ENCODE data around the gene SYCE3.

Gene SYCE3

DNA sequence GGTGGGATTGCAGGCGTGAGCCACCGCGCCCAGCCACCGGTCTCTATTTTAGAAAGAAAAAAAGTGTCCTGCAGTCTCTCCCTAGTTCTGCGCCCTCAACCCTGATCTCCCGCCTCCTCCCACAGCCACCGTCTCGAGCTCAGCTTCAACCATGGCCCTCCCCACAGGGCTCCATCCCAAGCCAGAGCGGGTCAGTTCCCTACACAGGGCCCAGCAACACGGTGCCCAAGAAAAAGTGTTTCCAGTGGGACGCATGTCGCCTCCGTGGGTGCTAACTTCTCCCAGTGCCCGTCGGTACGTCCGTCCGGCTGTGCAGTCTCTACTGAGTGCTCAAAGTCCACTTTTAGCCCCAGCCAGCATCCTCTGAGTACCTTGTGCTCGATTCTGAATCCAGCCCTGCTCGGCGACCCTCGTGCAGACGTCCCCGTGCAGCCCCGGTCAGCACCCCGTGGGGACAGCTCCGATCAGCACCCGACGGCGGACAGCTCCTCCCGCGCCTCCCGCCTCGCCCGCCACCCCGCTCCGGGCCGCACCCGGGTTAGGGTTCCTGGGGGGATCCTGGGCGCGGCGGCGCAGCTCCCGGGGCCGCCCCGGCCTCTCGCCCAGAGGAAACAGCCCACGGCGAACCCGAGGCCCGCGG is 37.2 kb upstream of the SYCE3 start (continued):
- TF ChIP-seq HOXD13 (CRISPR knock-in tag; IDR thresholded peaks at IDR 0.05; ENCODE audit: borderline replicate concordance) (peak; percentile 80), GLIS1 (tag by site-specific recombination; IDR thresholded peaks at IDR 0.05) (peak; percentile 69), ZNF23 (tag by site-specific recombination; IDR thresholded peaks at IDR 0.05; ENCODE audit: borderline replicate concordance) (no peak), PRDM1 (tag by site-specific recombination; IDR thresholded peaks at IDR 0.05) (no peak), ZNF146 (tag by site-specific recombination; IDR thresholded peaks at IDR 0.05) (no peak), KLF1 (tag by site-specific recombination; IDR thresholded peaks at IDR 0.05) (peak; percentile 59), ZNF174 (tag by site-specific recombination; IDR thresholded peaks at IDR 0.05) (no peak), ZBTB21 (tag by site-specific recombination; IDR thresholded peaks at IDR 0.05) (no peak), ZNF792 (tag by site-specific recombination; IDR thresholded peaks at IDR 0.05) (no peak), ZNF184 (tag by site-specific recombination; IDR thresholded peaks at IDR 0.05) (no peak), ZNF791 (tag by site-specific recombination; IDR thresholded peaks at IDR 0.05) (no peak), ZFP69B (tag by site-specific recombination; IDR thresholded peaks at IDR 0.05) (no peak), ZNF747 (tag by site-specific recombination; IDR thresholded peaks at IDR 0.05) (no peak), ZNF426 (tag by site-specific recombination; IDR thresholded peaks at IDR 0.05) (no peak), ZBTB7A (tag by site-specific recombination; IDR thresholded peaks at IDR 0.05; ENCODE audit: low read depth) (no peak; the same call in 1 of the 2 replicates), ZNF132 (tag by site-specific recombination; IDR thresholded peaks at IDR 0.05; ENCODE audit: borderline replicate concordance) (no peak), ZNF785 (tag by site-specific recombination; IDR thresholded peaks at IDR 0.05) (no peak), ZNF112 (tag by site-specific recombination; IDR thresholded peaks at IDR 0.05) (no peak), MEIS1 (CRISPR knock-in tag; IDR thresholded peaks at IDR 0.05; ENCODE audit: borderline replicate concordance) (peak; percentile 72; the same call in 1 of the 2 replicates)
- TF ChIP-seq, protein P1, sequence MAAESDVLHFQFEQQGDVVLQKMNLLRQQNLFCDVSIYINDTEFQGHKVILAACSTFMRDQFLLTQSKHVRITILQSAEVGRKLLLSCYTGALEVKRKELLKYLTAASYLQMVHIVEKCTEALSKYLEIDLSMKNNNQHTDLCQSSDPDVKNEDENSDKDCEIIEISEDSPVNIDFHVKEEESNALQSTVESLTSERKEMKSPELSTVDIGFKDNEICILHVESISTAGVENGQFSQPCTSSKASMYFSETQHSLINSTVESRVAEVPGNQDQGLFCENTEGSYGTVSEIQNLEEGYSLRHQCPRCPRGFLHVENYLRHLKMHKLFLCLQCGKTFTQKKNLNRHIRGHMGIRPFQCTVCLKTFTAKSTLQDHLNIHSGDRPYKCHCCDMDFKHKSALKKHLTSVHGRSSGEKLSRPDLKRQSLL (tag by site-specific recombination; IDR thresholded peaks at IDR 0.05) = no peak
- TF ChIP-seq, protein P2, sequence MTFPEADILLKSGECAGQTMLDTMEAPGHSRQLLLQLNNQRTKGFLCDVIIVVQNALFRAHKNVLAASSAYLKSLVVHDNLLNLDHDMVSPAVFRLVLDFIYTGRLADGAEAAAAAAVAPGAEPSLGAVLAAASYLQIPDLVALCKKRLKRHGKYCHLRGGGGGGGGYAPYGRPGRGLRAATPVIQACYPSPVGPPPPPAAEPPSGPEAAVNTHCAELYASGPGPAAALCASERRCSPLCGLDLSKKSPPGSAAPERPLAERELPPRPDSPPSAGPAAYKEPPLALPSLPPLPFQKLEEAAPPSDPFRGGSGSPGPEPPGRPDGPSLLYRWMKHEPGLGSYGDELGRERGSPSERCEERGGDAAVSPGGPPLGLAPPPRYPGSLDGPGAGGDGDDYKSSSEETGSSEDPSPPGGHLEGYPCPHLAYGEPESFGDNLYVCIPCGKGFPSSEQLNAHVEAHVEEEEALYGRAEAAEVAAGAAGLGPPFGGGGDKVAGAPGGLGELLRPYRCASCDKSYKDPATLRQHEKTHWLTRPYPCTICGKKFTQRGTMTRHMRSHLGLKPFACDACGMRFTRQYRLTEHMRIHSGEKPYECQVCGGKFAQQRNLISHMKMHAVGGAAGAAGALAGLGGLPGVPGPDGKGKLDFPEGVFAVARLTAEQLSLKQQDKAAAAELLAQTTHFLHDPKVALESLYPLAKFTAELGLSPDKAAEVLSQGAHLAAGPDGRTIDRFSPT (tag by site-specific recombination; IDR thresholded peaks at IDR 0.05) = 0 out of 2 replicates have a peak, but pooled peaks have one; percentile 35
- TF ChIP-seq, protein P3, sequence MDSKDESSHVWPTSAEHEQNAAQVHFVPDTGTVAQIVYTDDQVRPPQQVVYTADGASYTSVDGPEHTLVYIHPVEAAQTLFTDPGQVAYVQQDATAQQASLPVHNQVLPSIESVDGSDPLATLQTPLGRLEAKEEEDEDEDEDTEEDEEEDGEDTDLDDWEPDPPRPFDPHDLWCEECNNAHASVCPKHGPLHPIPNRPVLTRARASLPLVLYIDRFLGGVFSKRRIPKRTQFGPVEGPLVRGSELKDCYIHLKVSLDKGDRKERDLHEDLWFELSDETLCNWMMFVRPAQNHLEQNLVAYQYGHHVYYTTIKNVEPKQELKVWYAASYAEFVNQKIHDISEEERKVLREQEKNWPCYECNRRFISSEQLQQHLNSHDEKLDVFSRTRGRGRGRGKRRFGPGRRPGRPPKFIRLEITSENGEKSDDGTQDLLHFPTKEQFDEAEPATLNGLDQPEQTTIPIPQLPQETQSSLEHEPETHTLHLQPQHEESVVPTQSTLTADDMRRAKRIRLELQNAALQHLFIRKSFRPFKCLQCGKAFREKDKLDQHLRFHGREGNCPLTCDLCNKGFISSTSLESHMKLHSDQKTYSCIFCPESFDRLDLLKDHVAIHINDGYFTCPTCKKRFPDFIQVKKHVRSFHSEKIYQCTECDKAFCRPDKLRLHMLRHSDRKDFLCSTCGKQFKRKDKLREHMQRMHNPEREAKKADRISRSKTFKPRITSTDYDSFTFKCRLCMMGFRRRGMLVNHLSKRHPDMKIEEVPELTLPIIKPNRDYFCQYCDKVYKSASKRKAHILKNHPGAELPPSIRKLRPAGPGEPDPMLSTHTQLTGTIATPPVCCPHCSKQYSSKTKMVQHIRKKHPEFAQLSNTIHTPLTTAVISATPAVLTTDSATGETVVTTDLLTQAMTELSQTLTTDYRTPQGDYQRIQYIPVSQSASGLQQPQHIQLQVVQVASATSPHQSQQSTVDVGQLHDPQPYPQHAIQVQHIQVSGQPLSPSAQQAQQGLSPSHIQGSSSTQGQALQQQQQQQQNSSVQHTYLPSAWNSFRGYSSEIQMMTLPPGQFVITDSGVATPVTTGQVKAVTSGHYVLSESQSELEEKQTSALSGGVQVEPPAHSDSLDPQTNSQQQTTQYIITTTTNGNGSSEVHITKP (tag by site-specific recombination; IDR thresholded peaks at IDR 0.05) = no peak
- TF ChIP-seq, protein P4, sequence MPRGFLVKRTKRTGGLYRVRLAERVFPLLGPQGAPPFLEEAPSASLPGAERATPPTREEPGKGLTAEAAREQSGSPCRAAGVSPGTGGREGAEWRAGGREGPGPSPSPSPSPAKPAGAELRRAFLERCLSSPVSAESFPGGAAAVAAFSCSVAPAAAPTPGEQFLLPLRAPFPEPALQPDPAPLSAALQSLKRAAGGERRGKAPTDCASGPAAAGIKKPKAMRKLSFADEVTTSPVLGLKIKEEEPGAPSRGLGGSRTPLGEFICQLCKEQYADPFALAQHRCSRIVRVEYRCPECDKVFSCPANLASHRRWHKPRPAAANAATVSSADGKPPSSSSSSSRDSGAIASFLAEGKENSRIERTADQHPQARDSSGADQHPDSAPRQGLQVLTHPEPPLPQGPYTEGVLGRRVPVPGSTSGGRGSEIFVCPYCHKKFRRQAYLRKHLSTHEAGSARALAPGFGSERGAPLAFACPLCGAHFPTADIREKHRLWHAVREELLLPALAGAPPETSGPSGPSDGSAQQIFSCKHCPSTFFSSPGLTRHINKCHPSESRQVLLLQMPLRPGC (tag by site-specific recombination; IDR thresholded peaks at IDR 0.05) = no peak; the same call in 1 of the 2 replicates
- TF ChIP-seq, protein P5, sequence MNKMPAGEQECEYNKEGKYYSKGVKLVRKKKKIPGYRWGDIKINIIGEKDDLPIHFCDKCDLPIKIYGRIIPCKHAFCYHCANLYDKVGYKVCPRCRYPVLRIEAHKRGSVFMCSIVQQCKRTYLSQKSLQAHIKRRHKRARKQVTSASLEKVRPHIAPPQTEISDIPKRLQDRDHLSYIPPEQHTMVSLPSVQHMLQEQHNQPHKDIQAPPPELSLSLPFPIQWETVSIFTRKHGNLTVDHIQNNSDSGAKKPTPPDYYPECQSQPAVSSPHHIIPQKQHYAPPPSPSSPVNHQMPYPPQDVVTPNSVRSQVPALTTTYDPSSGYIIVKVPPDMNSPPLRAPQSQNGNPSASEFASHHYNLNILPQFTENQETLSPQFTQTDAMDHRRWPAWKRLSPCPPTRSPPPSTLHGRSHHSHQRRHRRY (tag by site-specific recombination; IDR thresholded peaks at IDR 0.05) = no peak
- TF ChIP-seq, protein P6, sequence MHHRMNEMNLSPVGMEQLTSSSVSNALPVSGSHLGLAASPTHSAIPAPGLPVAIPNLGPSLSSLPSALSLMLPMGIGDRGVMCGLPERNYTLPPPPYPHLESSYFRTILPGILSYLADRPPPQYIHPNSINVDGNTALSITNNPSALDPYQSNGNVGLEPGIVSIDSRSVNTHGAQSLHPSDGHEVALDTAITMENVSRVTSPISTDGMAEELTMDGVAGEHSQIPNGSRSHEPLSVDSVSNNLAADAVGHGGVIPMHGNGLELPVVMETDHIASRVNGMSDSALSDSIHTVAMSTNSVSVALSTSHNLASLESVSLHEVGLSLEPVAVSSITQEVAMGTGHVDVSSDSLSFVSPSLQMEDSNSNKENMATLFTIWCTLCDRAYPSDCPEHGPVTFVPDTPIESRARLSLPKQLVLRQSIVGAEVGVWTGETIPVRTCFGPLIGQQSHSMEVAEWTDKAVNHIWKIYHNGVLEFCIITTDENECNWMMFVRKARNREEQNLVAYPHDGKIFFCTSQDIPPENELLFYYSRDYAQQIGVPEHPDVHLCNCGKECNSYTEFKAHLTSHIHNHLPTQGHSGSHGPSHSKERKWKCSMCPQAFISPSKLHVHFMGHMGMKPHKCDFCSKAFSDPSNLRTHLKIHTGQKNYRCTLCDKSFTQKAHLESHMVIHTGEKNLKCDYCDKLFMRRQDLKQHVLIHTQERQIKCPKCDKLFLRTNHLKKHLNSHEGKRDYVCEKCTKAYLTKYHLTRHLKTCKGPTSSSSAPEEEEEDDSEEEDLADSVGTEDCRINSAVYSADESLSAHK (tag by site-specific recombination; IDR thresholded peaks at IDR 0.05) = no peak
